NCI-H524 treated with DMSO at 0.1 percent for 48 hours (cell line): ENCODE measurements around the gene PCYOX1L.

Experiments used
- DNase-seq: peaks from one replicate; lab custom pipeline; 2025; lab: John Stamatoyannopoulos, UW

The PCYOX1L gene

DNA sequence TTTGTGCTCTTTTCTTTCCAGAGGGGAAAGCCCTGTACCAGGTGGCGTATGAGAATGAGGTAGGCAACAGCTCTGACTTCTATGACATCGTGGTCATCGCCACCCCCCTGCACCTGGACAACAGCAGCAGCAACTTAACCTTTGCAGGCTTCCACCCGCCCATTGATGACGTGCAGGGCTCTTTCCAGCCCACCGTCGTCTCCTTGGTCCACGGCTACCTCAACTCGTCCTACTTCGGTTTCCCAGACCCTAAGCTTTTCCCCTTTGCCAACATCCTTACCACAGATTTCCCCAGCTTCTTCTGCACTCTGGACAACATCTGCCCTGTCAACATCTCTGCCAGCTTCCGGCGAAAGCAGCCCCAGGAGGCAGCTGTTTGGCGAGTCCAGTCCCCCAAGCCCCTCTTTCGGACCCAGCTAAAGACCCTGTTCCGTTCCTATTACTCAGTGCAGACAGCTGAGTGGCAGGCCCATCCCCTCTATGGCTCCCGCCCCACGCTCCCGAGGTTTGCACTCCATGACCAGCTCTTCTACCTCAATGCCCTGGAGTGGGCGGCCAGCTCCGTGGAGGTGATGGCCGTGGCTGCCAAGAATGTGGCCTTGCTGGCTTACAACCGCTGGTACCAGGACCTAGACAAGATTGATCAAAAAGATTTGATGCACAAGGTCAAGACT lies 10.3 kb downstream of the PCYOX1L start:
- no peak for DNase-seq

DNA sequence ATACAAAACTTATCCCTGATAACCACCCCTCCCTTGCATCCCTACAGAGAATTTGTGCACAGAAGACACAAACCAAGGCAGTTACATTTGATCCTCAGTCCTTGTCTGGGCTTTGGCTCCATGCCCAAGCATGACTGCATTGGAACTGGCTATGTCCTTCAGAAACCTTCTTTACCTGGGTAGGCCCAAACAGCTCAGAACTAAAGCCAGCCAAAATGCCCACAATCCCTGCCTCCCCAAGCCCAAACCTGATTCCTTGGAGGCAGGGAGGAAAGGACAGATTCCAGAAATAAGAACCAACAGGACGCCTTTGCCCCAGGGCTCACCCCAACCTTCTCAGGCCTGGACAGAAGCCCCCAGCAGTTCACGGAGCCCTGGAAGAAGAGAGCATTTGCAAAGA lies 13.0 kb downstream of the PCYOX1L start:
- DNase-seq, result no peak

DNA sequence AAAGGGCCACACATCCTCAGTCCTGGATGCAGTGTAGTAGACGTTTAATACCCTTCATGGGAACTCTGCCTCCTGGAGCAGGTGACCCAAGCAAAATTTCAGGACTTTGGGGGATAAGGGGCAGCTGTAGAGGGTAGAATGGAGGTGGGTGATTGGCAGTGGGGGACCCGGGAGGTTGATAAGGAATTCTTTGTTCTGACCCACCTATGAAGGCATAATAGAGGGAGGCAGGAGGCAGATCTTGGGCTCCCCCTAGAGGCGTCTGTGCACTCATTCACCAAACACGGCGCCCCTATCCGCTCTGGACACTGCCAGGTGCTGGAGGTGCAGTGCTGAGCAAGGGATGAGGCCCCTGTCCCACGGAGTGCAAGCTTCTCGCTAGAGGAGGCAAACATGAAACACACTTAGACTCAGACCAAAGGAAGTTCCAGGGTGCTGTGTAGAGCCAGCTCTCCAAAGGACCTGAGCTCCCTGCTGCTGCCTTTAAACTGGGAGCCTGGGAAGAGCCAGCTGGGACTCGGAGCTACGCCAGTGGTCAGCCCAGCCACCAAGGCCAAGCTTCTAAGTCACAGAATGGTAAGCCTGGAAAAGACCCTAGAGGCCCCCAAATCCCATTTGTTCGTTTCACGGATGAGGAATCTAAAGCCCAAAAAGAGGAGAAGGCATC lies 13.6 kb downstream of the PCYOX1L start:
- no peak for DNase-seq

DNA sequence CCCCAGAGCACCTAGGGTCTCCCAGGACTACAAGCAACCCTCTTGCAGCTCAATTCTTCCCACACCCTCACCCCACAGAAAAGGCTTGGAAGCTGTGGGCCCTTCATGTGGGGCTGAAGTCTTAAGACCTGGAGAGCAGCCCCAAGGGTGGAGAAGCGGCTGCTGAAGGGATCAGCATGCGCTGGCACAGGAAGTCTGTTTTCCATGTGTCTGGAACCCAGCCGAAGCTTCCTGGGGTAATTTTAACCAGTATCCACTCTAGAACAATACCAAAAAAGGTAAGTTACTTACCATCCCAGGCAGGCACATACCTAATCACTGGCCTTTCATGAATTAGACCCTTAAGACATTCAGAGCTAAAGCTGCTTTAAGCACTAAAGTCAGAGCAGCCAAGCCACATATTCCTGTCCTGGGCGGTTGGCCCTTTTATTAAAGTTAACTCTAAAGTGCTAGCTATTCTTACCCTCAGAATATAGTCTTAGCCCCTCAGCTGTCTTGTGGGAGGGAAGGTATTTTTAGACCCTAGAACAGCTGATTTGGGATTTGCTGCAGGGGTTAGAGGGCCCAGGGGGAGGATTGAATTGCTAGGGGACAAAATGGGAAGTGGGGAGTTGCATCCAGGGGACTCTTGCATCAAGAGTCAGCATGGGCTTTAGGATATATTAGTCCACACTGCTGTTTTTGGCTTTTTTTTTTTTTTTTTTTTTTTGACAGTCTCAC lies 14.4 kb downstream of the PCYOX1L start:
- DNase-seq, result no peak

DNA sequence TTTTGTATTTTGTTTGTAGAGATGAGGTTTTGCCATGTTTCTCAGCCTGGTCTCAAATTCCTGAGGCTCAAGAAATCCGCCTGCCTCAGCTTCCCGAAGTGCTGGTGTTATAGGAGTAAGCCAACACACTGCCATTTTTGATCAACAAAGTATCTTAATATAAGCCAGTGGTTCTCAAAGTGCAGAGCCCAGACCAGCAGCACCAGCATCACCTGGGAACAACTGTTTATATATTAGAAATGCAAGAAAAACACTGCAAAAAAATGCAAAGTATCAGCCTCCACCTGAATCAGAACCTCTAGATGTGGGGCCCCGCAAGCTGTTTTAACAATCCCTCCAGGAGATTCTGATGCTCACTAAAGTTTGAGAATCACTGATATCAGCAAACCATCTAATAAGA lies 15.1 kb downstream of the PCYOX1L start:
- no peak for DNase-seq

DNA sequence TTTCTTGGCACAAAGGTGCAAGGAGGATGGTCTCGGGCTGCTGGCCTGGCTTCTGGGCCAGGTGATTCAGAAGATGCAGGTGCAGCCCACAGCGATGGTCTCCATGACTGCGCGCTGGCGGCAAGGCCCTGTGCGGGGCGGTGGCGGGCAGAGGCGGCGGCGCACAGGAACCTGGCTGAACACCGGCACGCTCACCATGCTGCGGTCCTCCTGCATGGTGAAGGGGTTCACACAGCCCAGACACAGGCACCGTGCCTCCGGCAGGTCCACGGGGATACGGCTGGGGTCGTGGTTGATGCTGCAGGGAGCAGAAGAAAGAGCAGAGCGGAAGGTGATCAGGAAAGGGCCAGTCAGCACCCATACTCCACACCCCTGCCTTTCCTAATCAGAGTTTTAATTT lies 16.5 kb downstream of the PCYOX1L start:
- DNase-seq, result no peak

DNA sequence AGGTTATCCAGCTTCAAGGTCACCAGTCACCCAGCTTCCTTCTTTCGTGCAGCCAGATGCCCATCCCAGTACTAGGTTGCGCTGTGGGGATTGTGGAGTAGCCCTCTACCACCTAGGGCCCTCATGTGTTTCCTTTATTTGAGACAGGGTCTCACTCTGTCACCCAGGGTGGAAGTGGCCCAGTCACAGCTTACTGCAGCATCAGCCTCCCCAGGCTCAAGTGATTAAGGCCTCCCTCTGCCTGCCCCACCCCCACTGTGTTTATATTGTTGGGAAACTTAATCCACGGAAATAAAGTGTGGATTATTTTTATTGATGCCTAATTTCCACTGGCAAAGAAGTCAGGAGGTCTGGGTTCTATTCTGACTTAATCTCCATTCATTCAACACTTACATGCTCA lies 17.0 kb downstream of the PCYOX1L start:
- no peak for DNase-seq

DNA sequence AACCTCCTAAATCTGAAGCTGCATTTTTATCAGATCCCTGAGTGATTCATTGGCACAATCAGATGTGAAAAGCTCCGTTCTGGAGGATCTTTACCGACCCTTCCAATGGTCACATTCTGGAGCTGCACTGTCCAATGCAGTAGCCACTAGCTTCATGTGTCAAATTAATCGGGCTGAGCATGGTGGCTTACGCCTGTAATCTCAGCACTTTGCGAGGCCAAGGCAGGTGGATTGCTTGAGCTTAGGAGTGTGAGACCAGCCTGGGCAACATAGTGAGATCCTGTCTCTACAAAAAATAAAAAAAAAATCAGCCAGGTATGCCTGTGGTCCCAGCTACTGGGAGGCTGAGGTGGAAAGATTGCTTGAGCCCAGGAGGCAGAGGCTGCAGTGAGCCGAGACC lies 17.6 kb downstream of the PCYOX1L start:
- no peak for DNase-seq

DNA sequence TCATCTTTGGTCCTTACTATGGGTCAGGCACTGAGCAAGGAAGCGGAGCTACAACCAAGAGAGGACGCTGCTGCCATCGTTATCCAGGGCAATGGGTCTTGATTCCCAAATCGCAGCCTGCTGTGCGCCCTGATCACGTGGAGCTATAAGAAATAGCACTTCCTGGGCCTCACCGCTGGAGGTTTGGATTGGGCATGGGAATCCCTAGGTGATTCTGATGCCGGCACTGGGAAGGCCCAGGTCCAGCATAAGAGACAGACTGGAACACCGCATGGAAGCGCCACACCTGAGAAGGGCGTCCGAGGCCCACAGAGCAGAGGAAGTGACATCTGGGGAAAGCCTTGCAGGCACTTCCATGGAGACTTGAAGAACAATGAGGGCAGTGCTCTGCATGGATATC lies 18.3 kb downstream of the PCYOX1L start:
- no peak for DNase-seq

DNA sequence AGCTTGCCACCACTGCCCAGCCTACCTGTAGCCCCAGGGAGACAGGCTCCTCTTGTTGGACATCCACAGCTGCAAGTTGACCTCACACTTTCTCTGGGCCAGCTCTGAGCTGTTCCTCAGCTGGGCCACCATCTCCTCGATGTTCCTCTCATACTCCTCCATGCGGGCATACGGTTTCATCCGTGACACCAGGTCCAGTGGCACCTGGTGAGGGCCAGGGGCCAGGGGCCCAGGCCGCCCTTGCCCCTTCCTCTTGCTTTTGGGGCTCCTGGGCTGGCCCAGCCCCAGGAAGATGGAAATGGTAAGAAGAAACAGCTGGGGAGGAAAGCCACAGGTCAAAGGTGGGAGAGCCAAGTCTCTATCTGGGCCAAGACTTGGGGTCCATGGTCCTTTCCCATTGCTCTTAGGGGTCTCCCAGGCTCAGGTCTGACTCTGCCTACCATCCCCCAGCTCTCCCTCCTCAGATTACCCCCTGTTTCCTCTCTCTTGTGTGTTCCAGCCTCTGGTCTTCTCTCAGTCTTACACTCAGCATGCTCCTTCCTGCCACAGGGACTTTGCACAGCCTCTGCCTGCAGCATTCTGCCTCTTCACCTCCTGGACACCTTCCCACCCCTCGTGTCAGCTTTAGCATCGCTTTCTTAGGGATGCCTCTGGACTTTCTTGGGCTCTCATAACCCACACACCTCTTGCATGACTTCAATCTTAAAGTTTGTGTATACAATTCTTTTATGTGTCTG lies 19.0 kb downstream of the PCYOX1L start:
- no peak for DNase-seq

DNA sequence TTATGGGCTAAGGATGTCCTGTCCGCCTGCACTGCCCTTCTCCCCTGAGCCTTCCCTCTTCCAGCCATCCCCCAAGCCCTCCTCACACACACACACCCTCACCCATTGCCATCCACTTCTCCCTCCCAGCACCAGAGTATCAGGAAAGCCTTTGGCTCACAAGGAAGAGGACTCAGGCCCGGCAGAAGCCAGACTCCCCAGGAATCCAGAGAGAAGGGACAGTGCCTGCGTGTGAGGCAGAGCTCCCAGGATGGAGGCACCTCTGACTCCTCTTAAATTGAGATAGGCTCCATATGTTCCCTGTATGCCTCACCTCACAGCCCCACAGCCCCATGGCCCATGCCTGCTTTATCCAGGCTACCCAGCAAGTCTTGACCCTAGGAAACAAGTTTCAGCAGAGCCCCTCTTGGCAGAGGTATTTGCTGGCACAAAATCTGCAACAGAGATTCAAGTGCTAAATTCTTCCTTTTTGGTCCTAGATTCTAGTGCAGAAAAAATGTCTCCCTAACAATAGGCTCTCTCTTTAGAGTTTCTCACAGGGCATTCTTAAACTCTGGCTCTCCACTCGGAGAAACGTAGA lies 20.5 kb downstream of the PCYOX1L start:
- DNase-seq, result no peak

DNA sequence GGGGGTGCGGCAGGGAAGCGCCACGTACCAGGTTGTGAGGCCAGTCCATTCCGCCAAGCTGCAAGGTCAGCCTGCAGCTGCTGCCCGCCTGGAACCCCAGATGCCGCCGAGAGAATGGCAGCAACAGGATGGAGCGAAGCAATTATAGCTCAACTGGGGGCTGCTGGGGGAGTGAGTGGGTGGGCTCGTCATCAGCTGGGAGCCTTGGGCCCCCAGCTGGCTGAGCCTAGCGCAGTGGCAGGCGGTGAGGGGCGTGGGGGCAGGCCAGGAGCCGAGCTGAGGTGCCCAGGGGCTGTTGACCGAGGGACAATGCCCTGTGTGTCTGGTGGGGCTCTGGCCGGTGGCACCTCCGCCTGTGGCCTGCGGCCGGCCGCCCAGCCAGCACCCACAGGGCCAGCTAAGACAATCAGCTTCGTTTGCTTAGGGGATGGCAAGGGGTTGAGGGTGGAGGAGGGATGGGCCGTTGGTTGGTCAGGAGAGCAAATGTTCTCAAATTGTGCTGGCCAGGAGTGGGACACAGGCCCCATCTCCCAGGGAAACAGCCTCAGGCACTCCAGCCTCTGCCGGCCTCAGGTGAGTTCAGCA lies 21.4 kb downstream of the PCYOX1L start, which contains the start of gene IL17B:
IL17B (minus strand) TSS at position 116 of the 585 bp plus-strand sequence; CDS start at position 49, 67 bp downstream.
- DNase-seq, result no peak

DNA sequence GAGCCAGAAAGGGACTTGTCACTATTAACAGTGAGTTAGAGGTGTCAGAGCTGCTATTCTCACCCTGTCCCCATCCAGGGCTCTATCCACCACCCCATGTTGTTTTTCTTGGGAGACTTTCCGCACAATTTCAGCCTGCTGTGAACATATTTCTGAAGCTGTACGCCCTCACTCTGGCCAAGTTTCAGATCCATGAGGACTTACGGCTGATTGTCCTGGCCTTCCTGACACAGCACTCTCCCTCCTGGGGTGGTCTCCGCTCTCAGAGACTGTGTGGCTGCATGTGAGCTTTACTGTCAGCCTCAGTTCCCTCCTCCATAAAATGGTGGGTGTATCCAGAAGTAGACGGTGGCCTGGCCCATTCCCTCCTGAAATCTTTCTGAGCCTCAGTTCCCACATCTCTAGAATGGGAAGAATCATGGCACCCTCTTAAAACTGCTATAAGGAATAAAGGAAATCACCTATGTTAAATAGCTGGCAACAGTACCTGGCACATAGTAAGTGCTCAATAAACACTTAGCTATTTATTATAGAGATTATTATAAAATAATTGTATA lies 22.1 kb downstream of the PCYOX1L start:
- DNase-seq, result no peak

DNA sequence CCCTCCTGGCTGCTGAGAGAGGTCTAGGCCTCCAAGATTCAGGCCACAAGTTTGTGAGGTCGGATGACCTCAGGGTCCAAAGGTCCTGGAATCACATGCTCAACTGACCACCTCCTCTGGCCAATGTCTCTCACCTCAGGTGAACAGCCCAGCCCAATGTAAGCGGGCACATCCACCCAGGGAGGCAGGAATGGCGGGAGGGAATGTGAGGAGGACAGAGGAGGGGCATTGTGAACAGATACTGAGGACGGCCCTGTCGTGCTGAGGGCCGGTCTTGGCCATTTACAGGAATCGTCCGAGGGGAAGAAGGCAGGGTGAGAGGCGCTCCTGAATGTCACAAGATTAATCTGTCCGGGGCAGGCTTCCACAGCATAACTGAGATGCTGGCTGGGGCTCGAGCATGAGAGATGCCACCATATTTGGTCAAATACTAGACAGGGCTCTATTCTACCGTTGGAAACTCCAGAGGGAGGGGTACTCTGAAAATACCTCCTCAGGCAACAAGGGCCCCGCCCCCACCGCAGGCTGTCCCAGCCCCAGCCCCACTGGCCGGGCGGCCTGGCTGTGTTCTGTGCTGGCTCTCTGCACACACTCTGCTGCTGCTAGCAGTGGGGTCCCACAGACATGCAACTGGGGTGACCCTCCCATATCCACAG lies 22.7 kb downstream of the PCYOX1L start:
- DNase-seq, result no peak

DNA sequence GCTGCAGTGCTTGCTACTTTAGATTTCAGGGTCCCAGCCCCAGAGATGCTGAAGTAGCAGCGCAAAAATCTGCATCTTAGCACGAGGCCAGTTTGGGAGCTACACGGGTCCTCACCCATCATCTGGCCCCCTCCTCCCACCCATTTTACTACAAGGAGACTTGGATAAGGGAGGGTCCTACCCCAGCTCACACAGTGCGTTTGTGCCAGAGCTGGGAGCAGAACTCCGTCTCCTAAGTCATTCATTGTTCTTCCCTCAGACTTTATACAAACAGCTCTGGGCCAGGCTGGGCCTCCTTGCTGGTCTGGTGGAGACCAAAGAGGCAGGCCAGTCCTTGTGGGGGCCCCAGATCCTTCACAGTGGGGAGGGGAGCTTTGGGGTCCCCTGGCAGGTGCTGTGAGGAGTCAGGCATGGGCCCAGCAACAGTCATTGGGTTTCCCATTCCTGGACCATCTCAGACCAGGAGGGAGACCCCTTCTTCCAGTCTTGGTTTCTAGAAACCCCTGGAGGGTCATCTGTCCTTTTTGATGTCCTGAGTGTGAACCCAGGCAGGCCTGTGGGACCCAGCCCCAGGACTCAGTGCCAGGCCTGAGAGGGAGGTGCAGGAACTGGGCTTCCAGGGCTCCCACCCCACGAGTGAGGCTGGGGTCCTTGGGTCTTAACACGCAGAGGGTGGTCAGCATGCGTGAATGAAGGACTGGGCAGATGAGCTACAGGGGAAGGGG lies 23.6 kb downstream of the PCYOX1L start:
- no peak for DNase-seq

DNA sequence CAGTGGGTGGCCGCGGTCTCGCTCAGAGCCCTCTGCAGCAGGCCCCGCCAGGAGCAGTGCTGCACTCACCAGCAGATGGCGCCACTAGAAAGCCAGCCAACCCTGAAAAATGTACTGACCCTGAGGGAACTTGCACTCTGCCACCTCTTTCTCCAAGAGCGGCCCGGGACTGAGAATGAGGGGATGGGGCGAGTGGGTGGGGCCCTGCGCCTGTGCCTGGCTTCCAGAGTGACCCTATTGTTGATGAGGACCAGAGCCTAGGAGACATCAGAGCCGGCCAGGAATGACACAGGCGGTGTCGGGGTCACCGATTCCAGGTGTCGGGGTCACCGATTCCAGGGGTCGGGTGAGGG lies 24.1 kb downstream of the PCYOX1L start:
- no peak for DNase-seq

DNA sequence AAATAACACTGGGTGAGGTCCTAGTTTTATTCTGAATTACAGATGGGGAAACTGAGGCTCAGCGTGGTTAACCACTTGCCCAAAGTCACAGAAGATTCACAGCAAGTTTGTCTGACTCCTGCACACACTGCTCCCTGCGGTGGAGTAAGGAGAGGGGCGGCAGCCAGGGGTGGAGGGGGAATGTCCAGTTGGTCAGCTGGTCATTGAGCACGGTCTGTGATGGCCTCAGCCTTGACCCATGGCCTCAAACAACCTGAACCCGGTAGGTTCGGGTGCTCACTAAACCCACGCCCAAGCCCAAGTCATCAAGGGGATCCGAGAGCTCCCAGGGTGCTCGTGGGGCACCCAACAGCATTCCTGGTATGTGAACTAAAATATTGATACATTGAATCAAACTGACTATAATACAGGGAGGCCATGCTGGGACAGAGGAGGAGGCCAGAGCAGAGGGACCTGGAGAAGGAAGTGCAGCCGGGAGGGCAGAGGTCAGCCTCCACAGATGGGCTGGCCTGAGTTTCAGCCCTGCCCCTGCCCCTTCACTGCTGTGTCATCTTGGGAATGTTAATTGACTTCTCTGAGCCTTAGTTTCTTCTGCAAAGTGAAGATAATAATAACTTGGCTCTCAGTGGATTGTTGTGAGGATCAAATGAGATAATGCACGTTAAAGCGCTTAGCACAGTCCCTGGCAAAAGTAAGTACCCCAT lies 24.8 kb downstream of the PCYOX1L start:
- DNase-seq, result no peak

DNA sequence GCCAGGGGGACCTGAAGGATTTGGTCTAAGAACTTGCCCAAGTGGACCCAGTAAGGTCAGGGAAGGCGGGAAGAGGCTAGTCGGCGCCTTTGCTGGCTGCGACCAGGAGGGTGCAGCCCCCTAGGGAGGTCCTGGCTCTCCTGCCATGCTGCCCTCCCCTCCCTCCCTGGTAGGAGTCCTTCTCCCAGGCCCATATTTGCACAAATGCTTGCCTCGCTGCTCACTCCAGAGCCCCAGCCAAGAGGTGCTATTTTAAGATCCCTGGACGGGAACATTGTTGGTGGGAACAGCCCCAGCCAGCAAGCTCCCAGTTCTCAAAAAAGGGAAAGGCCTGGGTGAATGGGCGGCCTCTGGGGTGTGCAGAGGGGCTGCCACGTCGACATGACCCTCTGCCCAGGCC lies 25.6 kb downstream of the PCYOX1L start:
- no peak for DNase-seq

DNA sequence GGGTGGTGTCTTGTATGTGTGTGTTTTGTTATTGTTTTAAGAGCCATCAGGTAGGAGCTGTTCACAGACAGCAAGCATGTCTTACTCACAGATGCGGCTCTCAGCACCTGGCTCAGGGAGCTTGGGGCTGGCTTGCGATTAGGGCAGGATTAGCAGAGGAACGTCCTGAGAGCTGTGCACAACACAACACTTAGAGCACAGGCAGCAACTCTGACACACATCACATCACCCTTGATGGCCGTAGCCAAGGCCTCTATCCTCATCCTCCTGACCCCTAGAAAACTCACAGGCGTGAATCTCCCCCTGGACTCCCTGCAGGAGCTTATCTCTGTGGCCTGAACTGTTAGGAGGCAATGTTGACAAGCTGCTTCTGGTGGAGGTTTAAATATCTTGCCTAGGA lies 28.3 kb downstream of the PCYOX1L start:
- DNase-seq, result no peak
